A549 (cell line): ENCODE results near the gene USP6NL. TPM values are rescaled to one million over a fixed set of nuclear protein-coding genes. Genes with fewer than 3 reads are reported as not detected.

Experiments used
- ATAC-seq, 2 experiments: fragments of 200-7000 bp in 1 of 2; fragments of >200 bp in 1 of 2; cut with Nextera tagmentation in 1 of 2; cut with Tn5 transposase in 1 of 2; 3 replicates each; pipeline versions ENCODE4 v1.8.0 to v1.9.1; 2018 to 2020; ENCODE audit warnings: mild to moderate bottlenecking in 1 of 2, moderate library complexity in 1 of 2
- CTCF ChIA-PET: fragments of 300-600 bp; sonication (Branson Sonifier 250); formaldehyde crosslinking; extraction: SDS; loops from one replicate; lab custom pipeline; 2021; ENCODE audit warnings: antibody characterized with exemption, inconsistent platforms; lab: Yijun Ruan, JAX
- POLR2A ChIA-PET: fragments of 350-600 bp; formaldehyde crosslinking; extraction: SDS; loops from one replicate; lab custom pipeline; 2021; ENCODE audit warnings: antibody characterized with exemption, inconsistent platforms; lab: Yijun Ruan, JAX
- DNase-seq, 2 experiments: peaks; one replicate each; pipeline versions ENCODE4 v3.0.0 to v3.0.0-alpha.2; 2011 to 2016; ENCODE audit warnings: low read depth in 1 of 2, low spot score in 1 of 2
- FAIRE-seq: peaks from 2 replicates; lab custom pipeline; 2011; peaks lifted over from hg19 to GRCh38; lab: Jason Lieb, UNC
- H3K27ac ChIP-seq, 2 experiments: fragments of >200 bp; sonication (Bioruptor Twin); formaldehyde crosslinking; 3 replicates each; pipeline ENCODE4 v1.5.1; 2016 to 2017
- H3K4me1 ChIP-seq: fragments of >200 bp; sonication (Bioruptor Twin); formaldehyde crosslinking; 3 replicates; pipeline ENCODE4 v1.6.1; 2016
- H3K4me2 ChIP-seq: fragments of >200 bp; sonication (Bioruptor Twin); formaldehyde crosslinking; 3 replicates; pipeline ENCODE4 v1.6.1; 2016
- H3K4me3 ChIP-seq: fragments of >200 bp; sonication (Bioruptor Twin); formaldehyde crosslinking; 3 replicates; pipeline ENCODE4 v1.5.1; 2016
- H3K9me3 ChIP-seq: fragments of >200 bp; sonication (Bioruptor Twin); formaldehyde crosslinking; 3 replicates; pipeline ENCODE4 v1.6.1; 2016
- BHLHE40 ChIP-seq: IDR thresholded peaks from 2 replicates; pipeline ENCODE4 v1.6.1; 2012; ENCODE audit warnings: low read depth, low read length, inconsistent platforms
- CBX8 ChIP-seq: fragments of 200-600 bp; sonication (generic); IDR thresholded peaks from 2 replicates; pipeline ENCODE4 v1.6.1; 2016
- CHD2 ChIP-seq: fragments of 150-350 bp; IDR thresholded peaks from 2 replicates; pipeline ENCODE4 v1.6.1; 2014; ENCODE audit warnings: low read length; ENCODE audit not compliant: partially characterized antibody
- EHF ChIP-seq: fragments of 250-450 bp; sonication (Bioruptor Pico); IDR thresholded peaks from 2 replicates; pipeline ENCODE4 v1.5.0; 2020; ENCODE audit warnings: mild to moderate bottlenecking
- EHMT2 ChIP-seq: fragments of 200-600 bp; sonication (generic); IDR thresholded peaks from 2 replicates; pipeline ENCODE4 v1.6.1; 2016; ENCODE audit warnings: antibody characterized with exemption, low read depth, mild to moderate bottlenecking, moderate library complexity
- FOSL2 ChIP-seq, 2 experiments: fragments of 450-650 bp in 1 of 2; fragments of >200 bp in 1 of 2; sonication (Bioruptor Twin) in 1 of 2; formaldehyde crosslinking; IDR thresholded peaks; 2 replicates each; pipeline versions ENCODE4 v1.5.0 to v1.6.1; 2016 to 2020; ENCODE audit warnings: mild to moderate bottlenecking in 1 of 2, moderate library complexity in 1 of 2
- HDAC2 ChIP-seq: fragments of 200-600 bp; sonication (generic); IDR thresholded peaks from 2 replicates; pipeline ENCODE4 v1.6.1; 2016
- HOXB5 ChIP-seq: fragments of 250-450 bp; sonication (Bioruptor Pico); IDR thresholded peaks from 2 replicates; pipeline ENCODE4 v1.5.0; 2020; ENCODE audit warnings: mild to moderate bottlenecking, moderate library complexity
- JUN ChIP-seq, 2 experiments: fragments of >200 bp; sonication (Bioruptor Twin); formaldehyde crosslinking; IDR thresholded peaks; 2 replicates in 1 of 2; 3 replicates in 1 of 2; pipeline ENCODE4 v1.6.1; 2016 to 2017
- KDM1A ChIP-seq: fragments of 200-600 bp; sonication (generic); IDR thresholded peaks from 2 replicates; pipeline ENCODE4 v1.6.1; 2016; ENCODE audit warnings: low read depth, mild to moderate bottlenecking
- MAZ ChIP-seq: fragments of 150-350 bp; IDR thresholded peaks from 2 replicates; pipeline ENCODE4 v1.6.1; 2014; ENCODE audit warnings: antibody characterized with exemption, low read depth, low read length, borderline replicate concordance
- POLR2A ChIP-seq: IDR thresholded peaks from 2 replicates; pipeline ENCODE4 v1.6.1; 2012; ENCODE audit warnings: mild to moderate bottlenecking, low read length
- RCOR1 ChIP-seq: fragments of 150-350 bp; IDR thresholded peaks from 2 replicates; pipeline ENCODE4 v1.6.1; 2014; ENCODE audit warnings: antibody characterized with exemption, low read length, low read depth
- RFX5 ChIP-seq: fragments of 450-650 bp; IDR thresholded peaks from 2 replicates; pipeline ENCODE4 v1.7.1; 2014; ENCODE audit warnings: antibody characterized with exemption, mild to moderate bottlenecking, moderate library complexity
- SREBF2 ChIP-seq: fragments of 450-650 bp; IDR thresholded peaks from 2 replicates; pipeline ENCODE4 v1.6.1; 2014; ENCODE audit warnings: mild to moderate bottlenecking, moderate library complexity
- TFCP2L1 ChIP-seq: fragments of 250-450 bp; sonication (Bioruptor Pico); IDR thresholded peaks from 2 replicates; pipeline ENCODE4 v1.5.0; 2021; ENCODE audit warnings: mild to moderate bottlenecking
- TP53 ChIP-seq: fragments of 250-450 bp; sonication (Bioruptor Pico); IDR thresholded peaks from 2 replicates; pipeline ENCODE4 v1.5.0; 2021; ENCODE audit warnings: mild to moderate bottlenecking, moderate library complexity
- ZC3H11A ChIP-seq: fragments of 450-650 bp; IDR thresholded peaks from 2 replicates; pipeline ENCODE4 v1.6.1; 2014; ENCODE audit warnings: antibody characterized with exemption, mild to moderate bottlenecking
- ZNF302 ChIP-seq: fragments of 250-450 bp; sonication (Bioruptor Pico); IDR thresholded peaks from 2 replicates; pipeline ENCODE4 v1.9.0; 2021; ENCODE audit warnings: inconsistent platforms, mild to moderate bottlenecking, moderate library complexity
- ZSCAN20 ChIP-seq: fragments of 250-450 bp; sonication (Bioruptor Pico); IDR thresholded peaks from 2 replicates; pipeline ENCODE4 v1.8.0; 2022; ENCODE audit warnings: mild to moderate bottlenecking, moderate library complexity
- WGBS: methylation state at CpG from one replicate; pipeline ENCODE4 v1.1.6; 2017; ENCODE audit errors: missing lambda C conversion rate; 5-methylcytosine and 5-hydroxymethylcytosine counted together
- polyA plus RNA-seq, 4 experiments: library from polyadenylated mRNA; depleted of rRNA in 3 of 4; stranded (reverse); fragments of >200 nt; fragmentation: RNase III in 1 of 4; extraction: RNeasy Plus Mini Kit Qiagen cat#74134 plus additional on column Dnase treatment in 1 of 4; gene quantifications; 2 replicates in 3 of 4; 3 replicates in 1 of 4; pipeline ENCODE4 v1.2.3, GENCODE V29; 2011 to 2017
- TF ChIP-seq, protein P1 (sequence below): fragments of 450-650 bp; IDR thresholded peaks from 2 replicates; pipeline ENCODE4 v1.6.1; 2014; ENCODE audit warnings: antibody characterized with exemption
- TF ChIP-seq, protein P2 (sequence below): fragments of >200 bp; sonication (Bioruptor Twin); formaldehyde crosslinking; IDR thresholded peaks from 3 replicates; pipeline ENCODE4 v1.6.1; 2016
- TF ChIP-seq, protein P3 (sequence below): fragments of 200-600 bp; sonication (generic); IDR thresholded peaks from 2 replicates; pipeline ENCODE4 v1.6.1; 2016; ENCODE audit warnings: antibody characterized with exemption, mild to moderate bottlenecking, moderate library complexity

The USP6NL gene
- polyA plus RNA-seq, 2 of the 4 experiments (the other 2 are of a cell fraction), result 10.6 to 18.2 TPM

DNA sequence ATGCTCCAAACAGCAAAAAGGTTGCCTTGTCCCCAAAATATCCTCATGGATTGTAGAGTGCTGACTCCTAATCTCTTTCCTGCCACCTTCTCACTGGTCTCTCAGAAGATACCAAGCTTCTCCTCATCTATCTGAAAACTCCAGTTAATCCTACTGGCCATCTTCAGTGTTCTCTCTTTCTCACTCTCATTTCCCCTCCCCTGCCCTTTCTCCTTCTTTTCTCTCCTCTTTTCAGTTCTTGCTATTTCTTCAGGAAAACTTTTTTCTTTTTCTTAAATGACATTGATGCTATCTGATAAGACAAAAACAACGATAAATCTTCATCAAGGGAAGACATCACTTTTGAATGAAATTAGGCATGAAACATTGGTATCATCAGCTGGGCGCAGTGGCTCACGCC lies 109.8 kb downstream of the USP6NL start:
- 92% methylated on average over 3 of the region's 3 CpGs for WGBS
- POLR2A ChIA-PET, result no interaction called here
- CTCF ChIA-PET, result interaction anchor here (0.6 to 2.3 kb wide), 2 partner anchors 14 to 256 kb away, joined by 3 to 11 read pairs; no protein-coding TSS in a partner anchor
- FAIRE-seq, result no peak
- H3K4me3 ChIP-seq, result no peak overlapping the region
- H3K4me1 ChIP-seq, result no peaks in the 10 kb centered on the region
- no peak for DNase-seq
- no peak overlapping the region for H3K27ac ChIP-seq
- TF ChIP-seq HOXB5 (CRISPR knock-in tag), result no peak
- no peak for TF ChIP-seq ZSCAN20 (CRISPR knock-in tag)
- no peak for TF ChIP-seq JUN (IDR thresholded peaks at IDR 0.05)
- TF ChIP-seq EHF, result no peak
- no peak for TF ChIP-seq FOSL2 (IDR thresholded peaks at IDR 0.05)
- TF ChIP-seq FOSL2 (CRISPR knock-in tag; IDR thresholded peaks at IDR 0.05), result no peak
- no peak for TF ChIP-seq TP53 (CRISPR knock-in tag)
- TF ChIP-seq, protein P1, sequence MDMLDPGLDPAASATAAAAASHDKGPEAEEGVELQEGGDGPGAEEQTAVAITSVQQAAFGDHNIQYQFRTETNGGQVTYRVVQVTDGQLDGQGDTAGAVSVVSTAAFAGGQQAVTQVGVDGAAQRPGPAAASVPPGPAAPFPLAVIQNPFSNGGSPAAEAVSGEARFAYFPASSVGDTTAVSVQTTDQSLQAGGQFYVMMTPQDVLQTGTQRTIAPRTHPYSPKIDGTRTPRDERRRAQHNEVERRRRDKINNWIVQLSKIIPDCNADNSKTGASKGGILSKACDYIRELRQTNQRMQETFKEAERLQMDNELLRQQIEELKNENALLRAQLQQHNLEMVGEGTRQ, result no peak
- TF ChIP-seq KDM1A, result no peak
- H3K4me2 ChIP-seq, result no peak overlapping the region
- no peak for ATAC-seq
- H3K9me3 ChIP-seq, result no peaks in the 10 kb centered on the region

DNA sequence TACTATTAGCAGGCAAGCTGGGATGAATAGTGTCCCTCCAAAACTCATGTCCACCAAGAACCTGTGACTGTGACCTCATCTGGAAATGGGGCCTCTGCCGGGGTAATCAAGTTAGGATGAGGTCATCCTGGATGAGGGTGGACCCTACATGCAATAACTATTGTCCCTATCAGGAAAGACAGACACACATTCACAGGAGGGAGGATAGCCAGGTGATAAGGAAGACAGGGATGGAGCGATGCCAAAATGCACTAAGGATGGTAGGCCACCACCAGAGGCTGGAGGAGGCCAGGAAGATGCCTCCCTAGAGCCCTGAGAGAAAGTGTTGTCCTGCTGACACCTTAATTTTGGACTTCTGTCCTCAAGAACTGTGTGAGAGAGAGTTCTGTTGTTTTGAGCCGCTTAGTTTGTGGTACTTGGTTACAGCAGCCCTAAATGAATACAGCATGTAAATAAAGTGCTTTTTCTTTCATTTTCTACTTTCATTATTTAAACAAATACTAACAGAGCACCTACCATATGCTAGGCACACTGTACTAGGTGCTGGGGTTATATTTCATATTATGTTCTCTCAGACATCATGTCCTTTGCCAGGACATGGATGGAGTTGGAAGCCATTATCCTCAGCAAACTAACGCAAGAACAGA lies 111.9 kb downstream of the USP6NL start:
- no peak for TF ChIP-seq RFX5
- TF ChIP-seq HDAC2, result no peak
- TF ChIP-seq EHMT2, result no peak
- TF ChIP-seq CBX8, result no peak
- TF ChIP-seq BHLHE40, result no peak
- TF ChIP-seq MAZ, result no peak
- no peak for TF ChIP-seq EHF
- no peak for TF ChIP-seq ZSCAN20 (CRISPR knock-in tag)
- TF ChIP-seq, protein P2, sequence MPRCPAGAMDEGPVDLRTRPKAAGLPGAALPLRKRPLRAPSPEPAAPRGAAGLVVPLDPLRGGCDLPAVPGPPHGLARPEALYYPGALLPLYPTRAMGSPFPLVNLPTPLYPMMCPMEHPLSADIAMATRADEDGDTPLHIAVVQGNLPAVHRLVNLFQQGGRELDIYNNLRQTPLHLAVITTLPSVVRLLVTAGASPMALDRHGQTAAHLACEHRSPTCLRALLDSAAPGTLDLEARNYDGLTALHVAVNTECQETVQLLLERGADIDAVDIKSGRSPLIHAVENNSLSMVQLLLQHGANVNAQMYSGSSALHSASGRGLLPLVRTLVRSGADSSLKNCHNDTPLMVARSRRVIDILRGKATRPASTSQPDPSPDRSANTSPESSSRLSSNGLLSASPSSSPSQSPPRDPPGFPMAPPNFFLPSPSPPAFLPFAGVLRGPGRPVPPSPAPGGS, result no peak
- TF ChIP-seq, protein P3, sequence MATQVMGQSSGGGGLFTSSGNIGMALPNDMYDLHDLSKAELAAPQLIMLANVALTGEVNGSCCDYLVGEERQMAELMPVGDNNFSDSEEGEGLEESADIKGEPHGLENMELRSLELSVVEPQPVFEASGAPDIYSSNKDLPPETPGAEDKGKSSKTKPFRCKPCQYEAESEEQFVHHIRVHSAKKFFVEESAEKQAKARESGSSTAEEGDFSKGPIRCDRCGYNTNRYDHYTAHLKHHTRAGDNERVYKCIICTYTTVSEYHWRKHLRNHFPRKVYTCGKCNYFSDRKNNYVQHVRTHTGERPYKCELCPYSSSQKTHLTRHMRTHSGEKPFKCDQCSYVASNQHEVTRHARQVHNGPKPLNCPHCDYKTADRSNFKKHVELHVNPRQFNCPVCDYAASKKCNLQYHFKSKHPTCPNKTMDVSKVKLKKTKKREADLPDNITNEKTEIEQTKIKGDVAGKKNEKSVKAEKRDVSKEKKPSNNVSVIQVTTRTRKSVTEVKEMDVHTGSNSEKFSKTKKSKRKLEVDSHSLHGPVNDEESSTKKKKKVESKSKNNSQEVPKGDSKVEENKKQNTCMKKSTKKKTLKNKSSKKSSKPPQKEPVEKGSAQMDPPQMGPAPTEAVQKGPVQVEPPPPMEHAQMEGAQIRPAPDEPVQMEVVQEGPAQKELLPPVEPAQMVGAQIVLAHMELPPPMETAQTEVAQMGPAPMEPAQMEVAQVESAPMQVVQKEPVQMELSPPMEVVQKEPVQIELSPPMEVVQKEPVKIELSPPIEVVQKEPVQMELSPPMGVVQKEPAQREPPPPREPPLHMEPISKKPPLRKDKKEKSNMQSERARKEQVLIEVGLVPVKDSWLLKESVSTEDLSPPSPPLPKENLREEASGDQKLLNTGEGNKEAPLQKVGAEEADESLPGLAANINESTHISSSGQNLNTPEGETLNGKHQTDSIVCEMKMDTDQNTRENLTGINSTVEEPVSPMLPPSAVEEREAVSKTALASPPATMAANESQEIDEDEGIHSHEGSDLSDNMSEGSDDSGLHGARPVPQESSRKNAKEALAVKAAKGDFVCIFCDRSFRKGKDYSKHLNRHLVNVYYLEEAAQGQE, result no peak
- TF ChIP-seq RCOR1, result no peak
- no peak for TF ChIP-seq ZC3H11A
- TF ChIP-seq CHD2, result no peak
- no peak for TF ChIP-seq KDM1A
- no peak for TF ChIP-seq POLR2A
- TF ChIP-seq ZNF302 (CRISPR knock-in tag), result no peak
- TF ChIP-seq TFCP2L1 (CRISPR knock-in tag), result no peak
- no peak for TF ChIP-seq SREBF2
- no peaks in the 10 kb centered on the region for H3K9me3 ChIP-seq
- no peak overlapping the region for H3K27ac ChIP-seq
- no peak overlapping the region for H3K4me2 ChIP-seq
- WGBS, result 87% methylated on average over 4 of the region's 4 CpGs
- no peak for ATAC-seq
- POLR2A ChIA-PET, result no interaction called here
- no peaks in the 10 kb centered on the region for H3K4me1 ChIP-seq
- no peak for FAIRE-seq
- no peak for DNase-seq
- H3K4me3 ChIP-seq, result no peak overlapping the region
- CTCF ChIA-PET, result interaction anchor here (1.3 kb wide), 1 partner anchor 15 kb away, joined by 3 read pairs; no protein-coding TSS in a partner anchor
